Suppressor macrophage treated with lipopolysaccharide for 1 hour (primary cell): ENCODE measurements around the gene PHETA1.

Experiments used
- DNase-seq, 3 donors: peaks; one replicate each; pipeline ENCODE4 v3.0.0-alpha.2; 2020 to 2022

The PHETA1 gene

DNA sequence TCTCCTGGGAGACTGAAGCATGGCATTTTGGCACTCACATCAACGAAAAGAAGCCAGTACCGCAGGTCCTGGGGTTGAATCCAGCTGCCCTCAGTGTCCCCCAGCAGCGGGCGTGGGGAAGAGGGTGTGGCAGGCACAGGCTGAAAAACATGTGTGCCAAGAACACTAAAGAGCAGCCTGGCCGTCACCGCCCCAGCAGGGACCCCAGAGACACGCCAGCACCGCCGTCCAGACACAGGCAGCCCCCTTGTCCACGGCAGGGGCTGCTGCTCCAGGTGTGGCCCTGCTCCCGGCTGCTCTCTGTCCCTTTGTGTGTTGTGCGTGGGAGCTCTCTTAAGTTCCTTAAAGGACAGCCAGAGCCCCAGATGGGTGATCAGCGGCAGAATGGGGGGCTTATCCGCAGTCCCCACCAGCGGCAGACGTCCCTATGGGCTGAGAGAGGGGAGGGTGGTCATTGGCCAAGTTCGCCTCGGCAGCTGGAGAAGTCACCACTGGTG is 556 bp downstream of the PHETA1 start:
- DNase-seq = peak in 2 of 3 donors; percentile 37 to 39

- DNase-seq = peak; percentile 40 to 45 (median 42)
Observed at GRCh38 chr12:111367661-111368221, 1.2 kb downstream of the PHETA1 start.

DNA sequence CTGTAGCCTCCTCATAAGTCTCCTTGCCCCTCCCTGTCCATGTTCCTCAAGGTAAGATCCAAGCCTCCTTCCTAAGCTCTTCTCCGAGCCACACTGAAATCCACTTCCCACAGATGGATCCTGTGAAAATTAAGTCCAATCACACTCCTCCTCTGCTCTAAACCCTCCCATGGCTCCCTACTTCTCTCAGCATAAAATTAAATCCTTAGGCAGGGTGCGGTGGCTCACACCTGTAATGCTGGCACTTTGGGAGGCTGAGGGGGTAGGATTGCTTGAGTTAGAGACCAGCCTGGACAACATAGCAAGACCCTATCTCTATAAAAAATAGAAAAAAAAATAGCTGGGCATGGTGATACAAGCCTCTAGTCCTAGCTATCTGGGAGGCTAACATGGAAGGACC is 2.3 kb downstream of the PHETA1 start:
- no peak for DNase-seq

DNA sequence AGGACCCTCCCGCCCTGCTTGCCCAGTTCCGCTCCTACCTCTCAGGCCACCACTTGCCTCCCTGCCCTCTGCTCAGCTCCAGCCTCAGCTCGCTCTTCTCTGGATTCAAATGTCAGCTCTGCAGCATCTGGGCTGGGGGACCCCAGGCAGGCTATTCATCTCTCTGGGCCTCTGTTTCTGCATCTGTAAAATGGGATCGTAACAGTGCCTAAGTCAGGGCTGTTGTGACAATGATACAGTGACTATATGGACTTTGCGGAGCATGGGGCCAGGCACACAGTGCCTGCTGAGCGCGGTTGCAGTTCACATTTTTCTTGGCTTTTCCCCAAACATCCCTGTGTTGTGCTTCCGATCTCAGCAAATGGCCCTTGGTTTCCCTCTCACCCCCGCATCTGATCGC is 2.8 kb downstream of the PHETA1 start:
- no peak for DNase-seq

DNA sequence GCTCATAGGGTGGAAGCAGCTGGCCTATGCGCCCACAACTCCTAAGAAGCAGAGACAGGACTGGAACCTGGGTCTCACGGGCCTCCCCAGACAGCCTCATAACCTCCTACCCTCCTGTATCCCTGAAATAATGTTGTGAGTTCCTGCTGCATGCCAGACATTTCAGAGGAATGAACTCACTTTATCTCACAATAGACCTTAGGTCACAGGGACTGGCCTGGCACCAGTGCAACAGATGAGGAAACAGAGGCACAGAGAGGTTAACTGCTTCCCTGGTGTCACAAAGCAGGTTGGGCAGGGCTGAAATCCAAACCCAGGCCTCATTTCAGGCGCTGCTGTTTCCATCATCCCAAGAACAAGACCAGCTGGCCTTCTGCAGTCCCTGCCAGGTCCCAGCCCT is 5.3 kb downstream of the PHETA1 start:
- no peak for DNase-seq

DNA sequence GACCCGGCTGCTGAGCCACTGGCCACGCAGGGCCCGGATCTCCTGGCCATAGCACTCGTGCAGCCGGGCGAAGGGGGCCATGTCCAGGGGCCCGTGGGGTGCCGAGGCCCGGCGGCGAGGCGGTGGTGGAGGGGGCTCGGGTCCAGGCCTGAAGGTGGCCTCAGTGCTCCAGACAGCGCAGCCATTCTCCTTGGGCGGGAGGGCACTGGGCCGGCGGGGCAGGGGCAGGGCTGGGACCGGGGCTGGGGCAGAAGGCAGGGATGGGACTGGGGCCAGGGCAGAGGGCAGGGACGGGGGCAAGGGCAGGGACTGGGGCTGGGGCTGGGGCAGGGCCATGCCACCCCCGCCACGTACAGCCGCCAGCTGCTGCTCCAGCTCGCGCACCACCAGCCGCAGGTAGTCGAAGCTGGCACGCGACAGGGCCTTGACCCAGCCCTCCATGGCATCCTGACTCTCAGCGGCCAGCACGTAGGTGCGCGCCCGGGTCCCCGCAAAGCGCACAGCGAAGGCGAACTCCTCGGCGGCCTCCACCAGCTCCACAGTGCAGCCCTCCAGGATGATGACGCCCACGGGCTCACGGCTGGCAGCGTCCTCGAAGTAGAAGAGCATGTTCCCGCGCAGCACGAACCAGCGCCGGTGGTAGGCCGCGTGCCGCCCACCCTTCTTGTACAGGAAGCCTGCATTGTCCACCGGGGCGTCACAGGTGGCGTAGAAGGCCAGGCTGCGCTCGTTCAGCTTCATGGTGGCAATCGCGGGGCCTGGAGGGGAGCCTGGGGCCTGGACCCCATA is 6.0 kb downstream of the PHETA1 start:
- no peak for DNase-seq

DNA sequence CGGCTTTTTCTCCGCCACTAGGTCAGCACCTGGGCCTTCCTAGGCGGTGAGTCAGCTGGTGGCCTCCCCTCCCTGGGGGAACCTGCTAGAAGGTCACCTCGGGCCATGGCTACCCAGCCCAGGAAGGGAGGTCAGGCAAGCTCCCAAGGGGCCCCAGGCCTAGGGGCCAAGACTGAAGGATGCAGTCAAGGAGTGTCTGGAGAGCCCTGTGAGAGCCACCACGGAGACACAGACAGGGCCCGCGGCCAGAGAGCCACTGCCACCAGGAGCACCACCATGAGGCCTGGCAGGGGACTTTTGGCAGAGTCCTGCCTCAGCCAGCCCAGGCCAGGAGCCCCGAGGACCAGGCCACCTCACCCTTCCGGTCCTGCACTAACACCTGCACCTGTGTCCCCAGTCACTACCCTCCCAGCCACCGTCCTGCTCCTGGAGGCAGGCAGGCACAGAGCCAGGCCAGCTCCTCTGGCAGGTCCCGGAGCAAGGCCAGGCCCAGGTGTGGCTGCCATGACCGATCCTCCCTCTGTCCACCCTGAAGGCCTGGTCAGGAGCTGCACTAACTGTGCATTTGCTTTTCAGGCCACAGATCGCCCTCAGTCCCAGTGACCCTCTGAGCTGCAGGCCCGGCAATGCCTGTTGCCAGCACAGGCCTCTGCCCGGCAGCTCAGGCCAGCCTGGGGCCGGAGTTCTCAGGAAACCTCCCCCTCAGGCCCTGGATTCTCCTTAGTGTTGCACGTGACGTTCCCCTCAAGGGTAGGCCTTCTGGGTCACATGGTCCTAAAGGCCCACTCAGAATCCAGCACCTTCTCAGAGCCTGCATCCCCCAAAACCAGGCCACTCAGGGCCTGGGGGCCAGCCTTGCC is 6.9 kb downstream of the PHETA1 start:
- DNase-seq = no peak

GRCh38 chr12:111361073-111361716 is 7.7 kb downstream of the PHETA1 start:
- no peak for DNase-seq

GRCh38 chr12:111360325-111360930 is 8.5 kb downstream of the PHETA1 start:
- no peak for DNase-seq

DNA sequence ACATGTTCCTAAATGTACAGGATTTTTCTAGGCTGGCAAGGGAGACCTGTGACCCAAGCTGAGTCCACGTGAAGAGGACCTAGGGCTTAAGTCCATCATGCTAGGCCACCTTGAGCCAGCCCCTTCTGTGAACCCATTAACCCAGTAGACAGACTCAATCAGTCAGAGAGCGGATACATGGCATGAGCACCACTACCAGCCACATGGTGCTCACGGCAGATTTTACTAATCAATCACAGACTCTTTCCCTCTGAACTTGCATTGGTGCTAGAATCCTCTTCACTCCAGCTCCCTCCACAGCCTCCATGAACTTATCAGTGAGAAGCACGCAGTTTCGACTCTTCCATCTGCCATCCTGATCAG is 9.0 kb downstream of the PHETA1 start:
- no peak for DNase-seq

DNA sequence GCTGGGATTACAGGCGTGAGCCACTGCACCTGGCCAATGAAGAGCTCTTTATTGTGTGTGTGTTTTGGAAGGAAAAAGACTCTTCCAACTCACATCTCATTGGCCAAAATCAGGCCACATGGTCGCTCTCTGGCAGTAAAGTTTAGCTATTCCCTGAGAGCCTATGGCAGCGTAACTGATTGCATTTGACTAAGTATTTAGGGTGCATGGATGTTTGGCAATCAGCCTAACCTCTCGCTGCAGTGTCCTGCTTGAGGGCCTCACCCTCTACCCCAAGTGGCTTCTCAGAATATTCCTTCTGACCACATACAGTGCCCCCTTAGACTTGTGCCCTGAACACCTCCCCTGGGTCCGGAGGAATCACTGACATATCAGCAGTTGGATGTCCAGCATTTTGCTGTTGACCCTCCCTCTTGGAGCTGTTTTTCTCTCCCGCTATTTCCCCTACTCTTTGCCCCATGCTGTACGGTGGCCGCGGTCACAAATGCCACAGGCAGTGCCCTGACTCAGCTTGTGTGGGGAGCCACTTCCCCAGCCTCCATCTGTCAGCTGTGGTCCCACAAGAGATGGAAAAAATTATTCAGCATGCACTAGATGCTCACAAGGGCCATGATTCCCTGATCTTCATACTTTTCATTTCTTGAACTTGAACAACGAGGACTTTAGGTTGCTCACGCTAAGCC is 9.5 kb downstream of the PHETA1 start:
- DNase-seq = peak; percentile 69 to 79 (median 78)

DNA sequence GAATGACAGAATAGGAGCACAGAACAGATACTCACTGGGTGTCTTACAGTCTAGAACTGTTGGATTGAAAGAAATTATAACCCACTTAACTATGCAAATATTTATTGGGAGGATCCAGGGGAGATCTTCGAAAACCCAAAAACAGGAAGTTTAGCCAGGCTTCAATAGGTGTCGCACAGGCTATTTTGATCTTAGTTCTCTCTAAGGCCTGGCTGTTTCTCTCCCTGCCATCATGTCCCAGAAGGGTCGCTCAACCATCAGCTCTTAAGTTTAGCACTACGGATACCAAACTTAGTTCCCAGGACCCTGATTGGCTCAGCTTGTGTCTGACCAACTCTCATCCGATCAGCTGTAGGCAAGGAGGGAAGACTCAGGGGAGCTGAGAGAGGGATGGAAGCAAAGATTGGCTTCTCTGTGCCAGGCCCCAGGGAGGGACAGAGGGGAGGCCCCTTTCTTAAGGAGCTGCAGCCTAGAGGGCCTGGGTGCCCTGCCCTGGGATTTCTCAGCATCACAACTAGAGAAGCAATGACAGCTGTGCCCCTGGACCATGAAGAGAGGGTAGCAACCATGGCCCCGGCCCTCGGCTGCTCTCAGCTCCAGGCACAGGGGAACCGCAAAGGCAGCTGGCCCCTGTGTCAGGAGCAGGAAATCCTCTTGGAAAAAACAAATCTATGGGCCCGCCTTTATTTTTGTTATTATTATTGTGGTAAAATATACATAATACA is 13.5 kb downstream of the PHETA1 start:
- no peak for DNase-seq

GRCh38 chr12:111354511-111354910 is 14.4 kb downstream of the PHETA1 start:
- DNase-seq = no peak

DNA sequence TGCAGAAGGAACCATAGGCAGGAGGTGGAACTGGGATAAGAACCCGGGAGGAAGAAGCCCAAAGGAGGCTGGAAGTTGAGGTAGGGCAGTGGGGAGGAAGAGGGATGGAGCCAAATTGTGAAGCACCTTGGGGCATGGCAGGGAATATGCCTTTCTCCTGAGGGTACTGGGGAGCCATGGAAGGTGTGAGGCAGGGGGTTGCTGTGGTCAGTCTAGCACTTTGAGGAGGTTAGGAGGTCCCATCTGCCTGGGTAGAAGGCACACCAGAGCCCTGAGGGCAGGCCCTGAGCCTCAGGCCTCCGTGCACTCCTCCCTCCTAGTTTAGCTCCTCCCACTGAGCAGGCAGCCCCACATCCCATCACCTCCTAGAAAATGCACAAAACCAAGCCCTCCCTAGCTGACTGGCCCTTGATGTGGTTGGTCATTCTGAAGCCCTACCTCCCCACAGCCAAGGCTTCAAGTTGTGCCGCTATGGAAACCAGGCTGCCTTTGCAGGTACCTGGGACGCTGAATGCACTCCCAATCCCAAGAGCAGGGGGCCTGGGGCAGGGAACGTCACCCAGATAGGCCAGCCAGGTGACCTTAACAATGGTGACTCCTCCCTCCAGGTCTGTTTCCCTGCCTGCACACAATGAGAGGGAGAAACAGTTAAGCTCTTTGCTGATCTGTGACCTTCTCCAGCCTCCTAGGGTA is 15.1 kb downstream of the PHETA1 start:
- no peak for DNase-seq

GRCh38 chr12:111353026-111353425 is 15.9 kb downstream of the PHETA1 start:
- DNase-seq = no peak

GRCh38 chr12:111352296-111352993 is 16.4 kb downstream of the PHETA1 start:
- DNase-seq = peak; percentile 52 to 63 (median 58)

DNA sequence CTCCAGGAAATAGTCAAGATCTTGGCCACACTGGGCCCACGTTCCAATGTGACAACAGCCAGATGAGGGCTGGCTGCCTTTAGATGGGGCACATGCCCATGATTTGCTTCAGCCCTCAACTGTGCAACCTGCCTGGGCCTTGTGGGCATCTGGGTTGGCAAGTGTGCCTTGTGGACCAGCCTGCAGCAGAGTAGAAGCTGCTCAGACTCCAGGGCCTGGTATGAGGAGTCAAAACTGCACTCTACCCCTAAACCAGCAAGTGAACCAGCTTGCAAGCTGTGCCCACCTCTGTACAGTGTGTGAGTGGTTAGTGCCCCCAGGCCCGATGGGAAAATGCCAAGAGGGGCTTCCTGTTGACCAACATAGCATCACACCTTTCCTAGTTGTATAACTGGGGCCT is 17.9 kb downstream of the PHETA1 start:
- DNase-seq = no peak

GRCh38 chr12:111349748-111350520 is 19.0 kb downstream of the PHETA1 start:
- no peak for DNase-seq

- no peak for DNase-seq
Observed at GRCh38 chr12:111349101-111349747, 19.7 kb downstream of the PHETA1 start.
